ENCODE measurements around the gene IL10RB.

IL10RB gene

GRCh38 chr21:33262921-33263320 is 3.2 kb upstream of the IL10RB start:
- Histone ChIP-seq H3K4me3 (ENCODE audit: low read length) (no peak overlapping the region), H3K27me3 (ENCODE audit: low read depth, low read length) (no peaks in the 10 kb centered on the region), H3K4me1 (ENCODE audit: low read length) (peaks cover 15% of the 10 kb centered on the region), H3K9me3 (ENCODE audit: insufficient read depth, low read length) (no peaks in the 10 kb centered on the region), H3K36me3 (replicated peaks; ENCODE audit: low read depth, low read length) (peaks cover 9% of the 10 kb centered on the region), H3K79me2 (ENCODE audit: low read length) (peaks cover 9% of the 10 kb centered on the region), H3K9ac (ENCODE audit: low read length) (no peak overlapping the region), H4K20me1 (ENCODE audit: insufficient read depth, low read length) (0 out of 2 replicates have a peak, but pooled peaks cover 5% of the 10 kb centered on the region), H3K27ac (ENCODE audit: low read length) (no peak overlapping the region), H3K4me2 (ENCODE audit: low read length) (no peak overlapping the region), H2AFZ (ENCODE audit: low read depth, low read length) (no peak overlapping the region)
- TF ChIP-seq EZH2phosphoT487 (IDR thresholded peaks at IDR 0.05; ENCODE audit: low read depth) (no peak), CTCF (IDR thresholded peaks at IDR 0.05; ENCODE audit: low read depth, low read length) (no peak)

- no peak overlapping the region for H3K4me2 ChIP-seq (ENCODE audit: low read length)
Observed at GRCh38 chr21:33264561-33264960, 1.6 kb upstream of the IL10RB start.

GRCh38 chr21:33265664-33266049 is 510 bp upstream of the IL10RB start:
- H4K20me1 ChIP-seq (ENCODE audit: insufficient read depth, low read length): peaks cover 9% of the 10 kb centered on the region; the same call in 1 of the 2 replicates
- peaks cover 35% of the 10 kb centered on the region for H3K4me1 ChIP-seq (ENCODE audit: low read length)
- no peaks in the 10 kb centered on the region for H3K9me3 ChIP-seq (ENCODE audit: insufficient read depth, low read length)
- H3K36me3 ChIP-seq (replicated peaks; ENCODE audit: low read depth, low read length): peaks cover 17% of the 10 kb centered on the region
- H3K27me3 ChIP-seq (ENCODE audit: low read depth, low read length): no peaks in the 10 kb centered on the region
- peaks cover 12% of the 10 kb centered on the region for H3K79me2 ChIP-seq (ENCODE audit: low read length)
- H3K4me2 ChIP-seq (ENCODE audit: low read length): peak overlapping the region; percentile 78
- H3K9ac ChIP-seq (ENCODE audit: low read length): peak overlapping the region; percentile 59
- no peak overlapping the region for H2AFZ ChIP-seq (ENCODE audit: low read depth, low read length)
- H3K27ac ChIP-seq (ENCODE audit: low read length): peak overlapping the region; percentile 47
- no peak for TF ChIP-seq CTCF (IDR thresholded peaks at IDR 0.05; ENCODE audit: low read depth, low read length)
- TF ChIP-seq EZH2phosphoT487 (IDR thresholded peaks at IDR 0.05; ENCODE audit: low read depth): no peak
- peak overlapping the region; percentile 78 for H3K4me3 ChIP-seq (ENCODE audit: low read length)

More at GRCh38 chr21:33264561-33264960, 1.6 kb upstream of the IL10RB start:
- Histone ChIP-seq H3K9me3 (ENCODE audit: insufficient read depth, low read length) (no peaks in the 10 kb centered on the region), H3K36me3 (replicated peaks; ENCODE audit: low read depth, low read length) (peaks cover 13% of the 10 kb centered on the region), H3K27ac (ENCODE audit: low read length) (no peak overlapping the region), H3K79me2 (ENCODE audit: low read length) (peaks cover 12% of the 10 kb centered on the region), H3K4me1 (ENCODE audit: low read length) (peaks cover 31% of the 10 kb centered on the region), H2AFZ (ENCODE audit: low read depth, low read length) (no peak overlapping the region), H3K9ac (ENCODE audit: low read length) (no peak overlapping the region), H3K4me3 (ENCODE audit: low read length) (no peak overlapping the region), H3K27me3 (ENCODE audit: low read depth, low read length) (no peaks in the 10 kb centered on the region), H4K20me1 (ENCODE audit: insufficient read depth, low read length) (peaks cover 9% of the 10 kb centered on the region; the same call in 1 of the 2 replicates)
- TF ChIP-seq EZH2phosphoT487 (IDR thresholded peaks at IDR 0.05; ENCODE audit: low read depth): no peak
- no peak for TF ChIP-seq CTCF (IDR thresholded peaks at IDR 0.05; ENCODE audit: low read depth, low read length)

GRCh38 chr21:33266789-33267135 is 595 bp downstream of the IL10RB start:
- Histone ChIP-seq H3K9ac (ENCODE audit: low read length) (peak overlapping the region; percentile 76), H3K4me3 (ENCODE audit: low read length) (peak overlapping the region; percentile 78), H3K4me2 (ENCODE audit: low read length) (peak overlapping the region; percentile 87), H3K79me2 (ENCODE audit: low read length) (peaks cover 12% of the 10 kb centered on the region), H4K20me1 (ENCODE audit: insufficient read depth, low read length) (peaks cover 9% of the 10 kb centered on the region; the same call in 1 of the 2 replicates), H2AFZ (ENCODE audit: low read depth, low read length) (no peak overlapping the region), H3K4me1 (ENCODE audit: low read length) (peaks cover 35% of the 10 kb centered on the region), H3K9me3 (ENCODE audit: insufficient read depth, low read length) (no peaks in the 10 kb centered on the region), H3K27me3 (ENCODE audit: low read depth, low read length) (no peaks in the 10 kb centered on the region), H3K36me3 (replicated peaks; ENCODE audit: low read depth, low read length) (peaks cover 22% of the 10 kb centered on the region), H3K27ac (ENCODE audit: low read length) (peak overlapping the region; percentile 56)
- TF ChIP-seq CTCF (IDR thresholded peaks at IDR 0.05; ENCODE audit: low read depth, low read length) (no peak), EZH2phosphoT487 (IDR thresholded peaks at IDR 0.05; ENCODE audit: low read depth) (no peak)

Data from OCI-LY3 (cell line).